Ishikawa (cell line): ENCODE results near the gene NUDT2.
A peak's percentile ranks its signal among the peaks of the same experiment; 100 is the strongest.

Experiments used
- CEBPB ChIP-seq: IDR thresholded peaks from 2 replicates; pipeline ENCODE4 v1.6.1; 2012
- CREB1 ChIP-seq: IDR thresholded peaks from 2 replicates; pipeline ENCODE4 v1.6.1; 2012; ENCODE audit warnings: low read depth
- EGR1 ChIP-seq: IDR thresholded peaks from 2 replicates; pipeline ENCODE4 v1.6.1; 2012
- EP300 ChIP-seq: IDR thresholded peaks from 2 replicates; pipeline ENCODE4 v1.6.1; 2012; ENCODE audit warnings: borderline replicate concordance
- FOXM1 ChIP-seq: IDR thresholded peaks from 2 replicates; pipeline ENCODE4 v1.6.1; 2012; ENCODE audit warnings: low read depth, borderline replicate concordance
- MAX ChIP-seq: IDR thresholded peaks from 2 replicates; pipeline ENCODE4 v1.6.1; 2012
- RAD21 ChIP-seq: IDR thresholded peaks from 2 replicates; pipeline ENCODE4 v1.6.1; 2012; ENCODE audit warnings: low read depth
- REST ChIP-seq: IDR thresholded peaks from 2 replicates; pipeline ENCODE4 v1.6.1; 2012; ENCODE audit warnings: low read depth, mild to moderate bottlenecking
- TAF1 ChIP-seq: IDR thresholded peaks from 2 replicates; pipeline ENCODE4 v1.6.1; 2012; ENCODE audit warnings: low read depth, mild to moderate bottlenecking
- USF1 ChIP-seq: IDR thresholded peaks from 2 replicates; pipeline ENCODE4 v1.6.1; 2012
- YY1 ChIP-seq: IDR thresholded peaks from 2 replicates; pipeline ENCODE4 v1.6.1; 2012; ENCODE audit warnings: low read depth
- ZBTB7A ChIP-seq: IDR thresholded peaks from 2 replicates; pipeline ENCODE4 v1.6.1; 2012; ENCODE audit warnings: low read depth

GRCh38 chr9:34374905-34375552, 45.7 kb downstream of the NUDT2 start:
- TF ChIP-seq FOXM1 (no peak), REST (no peak), CREB1 (no peak), YY1 (no peak), MAX (no peak), EGR1 (no peak), USF1 (no peak), RAD21 (peak; percentile 11; the same call in 1 of the 2 replicates), CEBPB (0 out of 2 replicates have a peak, but pooled peaks have one; percentile 25), EP300 (no peak), TAF1 (no peak), ZBTB7A (no peak)
